OCI-LY1 (cell line): Measurements from ENCODE around the gene SLAMF8.
A peak's percentile ranks its signal among the peaks of the same experiment; 100 is the strongest.

ENCODE experiments used
- EZH2 ChIP-seq: fragments of 200-600 bp; sonication (generic), shearing (Covaris generic); IDR thresholded peaks from 2 replicates; pipeline ENCODE4 v1.8.0; 2017; ENCODE audit warnings: borderline replicate concordance, mixed run types, mild to moderate bottlenecking, antibody characterized with exemption, low read length, moderate library complexity, mixed read lengths
- TF ChIP-seq, protein P1 (sequence below): fragments of 200-600 bp; sonication (generic), shearing (Covaris generic); IDR thresholded peaks from 2 replicates; pipeline ENCODE4 v1.5.1; 2017; ENCODE audit warnings: mild to moderate bottlenecking, antibody characterized with exemption, low read length, moderate library complexity, mixed read lengths

DNA sequence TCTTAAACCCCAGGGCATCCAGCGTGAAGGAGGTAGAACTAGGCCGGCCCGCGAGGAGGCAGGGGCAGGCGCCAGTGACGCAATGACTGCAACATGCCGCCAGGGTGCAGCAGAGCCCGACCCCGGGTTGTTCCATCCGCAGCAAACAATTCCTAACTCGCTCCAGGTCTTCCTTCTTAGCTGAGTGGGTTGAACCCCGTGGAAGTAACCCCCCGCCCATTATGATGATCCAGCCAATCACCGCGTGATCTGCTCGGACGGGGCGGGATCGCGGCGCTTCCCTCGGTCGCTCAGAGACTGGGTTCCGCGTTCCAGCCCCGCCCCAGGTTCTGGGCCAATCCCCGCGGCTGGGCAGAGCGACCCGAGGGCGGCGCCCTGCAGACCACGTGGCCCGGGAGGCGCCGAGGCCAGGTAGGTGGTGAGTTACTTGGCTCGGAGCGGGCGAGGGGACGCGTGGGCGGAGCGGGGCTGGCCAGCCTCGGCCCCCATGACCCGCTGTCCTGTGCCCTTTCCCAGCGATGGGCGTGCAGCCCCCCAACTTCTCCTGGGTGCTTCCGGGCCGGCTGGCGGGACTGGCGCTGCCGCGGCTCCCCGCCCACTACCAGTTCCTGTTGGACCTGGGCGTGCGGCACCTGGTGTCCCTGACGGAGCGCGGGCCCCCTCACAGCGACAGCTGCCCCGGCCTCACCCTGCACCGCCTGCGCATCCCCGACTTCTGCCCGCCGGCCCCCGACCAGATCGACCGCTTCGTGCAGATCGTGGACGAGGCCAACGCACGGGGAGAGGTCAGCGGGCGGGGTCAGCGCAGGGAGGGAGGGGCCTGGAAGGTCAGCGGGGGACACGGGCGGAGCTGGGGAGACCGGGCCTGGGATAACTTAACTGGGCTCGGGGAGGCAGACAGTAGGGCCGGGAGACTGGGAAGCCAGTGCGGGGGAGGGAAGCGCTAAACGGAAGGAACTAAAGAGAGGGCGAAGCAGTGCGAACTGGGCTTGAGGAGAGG, 45.8 kb upstream of the SLAMF8 start, which contains the start of gene DUSP23:
- TF ChIP-seq, protein P1, sequence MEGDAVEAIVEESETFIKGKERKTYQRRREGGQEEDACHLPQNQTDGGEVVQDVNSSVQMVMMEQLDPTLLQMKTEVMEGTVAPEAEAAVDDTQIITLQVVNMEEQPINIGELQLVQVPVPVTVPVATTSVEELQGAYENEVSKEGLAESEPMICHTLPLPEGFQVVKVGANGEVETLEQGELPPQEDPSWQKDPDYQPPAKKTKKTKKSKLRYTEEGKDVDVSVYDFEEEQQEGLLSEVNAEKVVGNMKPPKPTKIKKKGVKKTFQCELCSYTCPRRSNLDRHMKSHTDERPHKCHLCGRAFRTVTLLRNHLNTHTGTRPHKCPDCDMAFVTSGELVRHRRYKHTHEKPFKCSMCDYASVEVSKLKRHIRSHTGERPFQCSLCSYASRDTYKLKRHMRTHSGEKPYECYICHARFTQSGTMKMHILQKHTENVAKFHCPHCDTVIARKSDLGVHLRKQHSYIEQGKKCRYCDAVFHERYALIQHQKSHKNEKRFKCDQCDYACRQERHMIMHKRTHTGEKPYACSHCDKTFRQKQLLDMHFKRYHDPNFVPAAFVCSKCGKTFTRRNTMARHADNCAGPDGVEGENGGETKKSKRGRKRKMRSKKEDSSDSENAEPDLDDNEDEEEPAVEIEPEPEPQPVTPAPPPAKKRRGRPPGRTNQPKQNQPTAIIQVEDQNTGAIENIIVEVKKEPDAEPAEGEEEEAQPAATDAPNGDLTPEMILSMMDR: peak; percentile 73
- no peak for TF ChIP-seq EZH2
